SK-N-SH (cell line): ENCODE results near the gene GDPD4. TPM values are rescaled to one million over a fixed set of nuclear protein-coding genes. Genes with fewer than 3 reads are reported as not detected.

Experiments used
- CTCF ChIA-PET: fragments of 300-600, 350-600 bp; formaldehyde crosslinking; extraction: SDS; loops from one replicate; lab custom pipeline; 2021; lab: Yijun Ruan, JAX
- POLR2A ChIA-PET: fragments of 350-600 bp; sonication (Branson Sonifier 250); formaldehyde crosslinking; extraction: SDS; loops from one replicate; lab custom pipeline; 2020; ENCODE audit warnings: antibody characterized with exemption, inconsistent platforms; lab: Yijun Ruan, JAX
- DNase-seq: peaks from one replicate; pipeline ENCODE4 v3.0.0; 2012
- H2AFZ ChIP-seq: fragments of 200-600 bp; sonication (generic); 2 replicates; pipeline ENCODE4 v1.8.1; 2016; ENCODE audit warnings: antibody characterized with exemption, mild to moderate bottlenecking, low read depth
- H3F3A ChIP-seq: fragments of 200-600 bp; sonication (generic); replicated peaks from 2 replicates; pipeline ENCODE3; 2016; ENCODE audit warnings: antibody characterized with exemption, mild to moderate bottlenecking; ENCODE audit not compliant: insufficient read depth
- H3K27ac ChIP-seq, 2 experiments: fragments of 200-500 bp in 1 of 2; fragments of 200-600 bp in 1 of 2; sonication (Bioruptor generic) in 1 of 2; sonication (generic), shearing (Covaris generic) in 1 of 2; 2 replicates each; pipeline versions ENCODE4 v1.5.1 to v1.6.1; 2014 to 2016; ENCODE audit warnings: low read depth in 2 of 2, inconsistent platforms in 1 of 2, low read length in 1 of 2, mild to moderate bottlenecking in 1 of 2, mixed read lengths in 1 of 2
- H3K27me3 ChIP-seq: fragments of 200-600 bp; sonication (generic), shearing (Covaris generic); 2 replicates; pipeline ENCODE4 v1.6.1; 2016; ENCODE audit warnings: mixed run types; ENCODE audit not compliant: insufficient read depth
- H3K36me3 ChIP-seq, 2 experiments: fragments of 200-500 bp in 1 of 2; fragments of 200-600 bp in 1 of 2; sonication (Bioruptor generic) in 1 of 2; sonication (generic) in 1 of 2; replicated peaks in 1 of 2; 2 replicates each; pipeline versions ENCODE3 to v1.5.1; 2014 to 2016; ENCODE audit warnings: low read length in 1 of 2, mild to moderate bottlenecking in 1 of 2; ENCODE audit not compliant: insufficient read depth in 2 of 2, control insufficient read depth in 1 of 2
- H3K4me1 ChIP-seq, 2 experiments: fragments of 200-500 bp in 1 of 2; fragments of 200-600 bp in 1 of 2; sonication (Bioruptor generic) in 1 of 2; sonication (generic), shearing (Covaris generic) in 1 of 2; 2 replicates each; pipeline versions ENCODE4 v1.5.1 to v1.6.1; 2014 to 2016; ENCODE audit warnings: low read depth in 1 of 2, low read length in 1 of 2, mixed run types in 1 of 2; ENCODE audit not compliant: insufficient read depth in 2 of 2, control insufficient read depth in 1 of 2
- H3K4me2 ChIP-seq: fragments of 200-600 bp; sonication (generic), shearing (Covaris generic); 2 replicates; pipeline ENCODE4 v1.6.1; 2017; ENCODE audit warnings: mixed run types
- H3K4me3 ChIP-seq, 2 experiments: fragments of 200-500 bp in 1 of 2; fragments of 200-600 bp in 1 of 2; sonication (Bioruptor generic) in 1 of 2; sonication (generic), shearing (Covaris generic) in 1 of 2; 2 replicates each; pipeline versions ENCODE4 v1.5.1 to v1.8.1; 2014 to 2016; ENCODE audit warnings: low read depth in 2 of 2, inconsistent platforms in 1 of 2, low read length in 1 of 2, mild to moderate bottlenecking in 1 of 2, mixed read lengths in 1 of 2, moderate library complexity in 1 of 2
- H3K79me2 ChIP-seq: fragments of 200-600 bp; sonication (generic); 2 replicates; pipeline ENCODE4 v1.8.1; 2017; ENCODE audit warnings: mild to moderate bottlenecking; ENCODE audit not compliant: insufficient read depth
- H3K9ac ChIP-seq: fragments of 200-600 bp; sonication (generic); 2 replicates; pipeline ENCODE4 v1.6.1; 2017; ENCODE audit warnings: mixed run types
- H3K9me2 ChIP-seq: fragments of 200-600 bp; sonication (generic); 2 replicates; pipeline ENCODE4 v1.6.1; 2017; ENCODE audit warnings: mixed run types
- H3K9me3 ChIP-seq: fragments of 200-600 bp; sonication (generic); 2 replicates; pipeline ENCODE4 v1.6.1; 2017; ENCODE audit warnings: mixed run types, mild to moderate bottlenecking, moderate library complexity
- H4K20me1 ChIP-seq: fragments of 200-600 bp; sonication (generic); 2 replicates; pipeline ENCODE4 v1.6.1; 2017; ENCODE audit warnings: mild to moderate bottlenecking, mixed run types; ENCODE audit not compliant: insufficient read depth
- ELF1 ChIP-seq: IDR thresholded peaks from 2 replicates; pipeline ENCODE4 v1.4.0; 2012
- FOSL2 ChIP-seq: IDR thresholded peaks from 2 replicates; pipeline ENCODE4 v1.4.0; 2012; ENCODE audit warnings: low read depth, mild to moderate bottlenecking, moderate library complexity, borderline replicate concordance
- FOXM1 ChIP-seq: IDR thresholded peaks from 2 replicates; pipeline ENCODE4 v1.4.0; 2012; ENCODE audit warnings: low read depth, mild to moderate bottlenecking
- GABPA ChIP-seq: IDR thresholded peaks from 2 replicates; pipeline ENCODE4 v1.4.0; 2012; ENCODE audit warnings: low read depth, mild to moderate bottlenecking
- IRF3 ChIP-seq: fragments of 150-350 bp; IDR thresholded peaks from 2 replicates; pipeline ENCODE4 v1.6.1; 2016; ENCODE audit warnings: mild to moderate bottlenecking, low read depth, low read length
- MEF2A ChIP-seq: IDR thresholded peaks from 2 replicates; pipeline ENCODE4 v1.4.0; 2012; ENCODE audit warnings: low read depth, borderline replicate concordance
- POLR2AphosphoS5 ChIP-seq: IDR thresholded peaks from 2 replicates; pipeline ENCODE4 v1.6.1; 2012; ENCODE audit warnings: low read depth, low read length
- RCOR1 ChIP-seq: fragments of 150-350 bp; IDR thresholded peaks from 2 replicates; pipeline ENCODE4 v1.6.1; 2017; ENCODE audit warnings: antibody characterized with exemption, low read length
- REST ChIP-seq: IDR thresholded peaks from 2 replicates; pipeline ENCODE4 v1.6.1; 2012; ENCODE audit warnings: mild to moderate bottlenecking, low read depth, low read length, moderate library complexity
- RFX5 ChIP-seq: IDR thresholded peaks from 2 replicates; pipeline ENCODE4 v1.6.1; 2012; ENCODE audit warnings: mild to moderate bottlenecking, improper control_type of control experiment, low read length
- RXRA ChIP-seq: IDR thresholded peaks from 2 replicates; pipeline ENCODE4 v1.4.0; 2012; ENCODE audit warnings: low read depth, mild to moderate bottlenecking, borderline replicate concordance
- SMC3 ChIP-seq: IDR thresholded peaks from 2 replicates; pipeline ENCODE4 v1.6.1; 2012; ENCODE audit warnings: low read depth, low read length, improper control_type of control experiment
- TAF1 ChIP-seq: IDR thresholded peaks from 2 replicates; pipeline ENCODE4 v1.6.1; 2012; ENCODE audit warnings: low read depth, mild to moderate bottlenecking, low read length, moderate library complexity, borderline replicate concordance
- TEAD4 ChIP-seq: IDR thresholded peaks from 2 replicates; pipeline ENCODE4 v1.4.0; 2012; ENCODE audit warnings: mild to moderate bottlenecking, borderline replicate concordance; ENCODE audit not compliant: insufficient read depth
- USF1 ChIP-seq: IDR thresholded peaks from 2 replicates; pipeline ENCODE4 v1.4.0; 2012; ENCODE audit warnings: low read depth, borderline replicate concordance
- WGBS: methylation state at CpG from one replicate; pipeline ENCODE4 v1.1.6; 2017; ENCODE audit warnings: low lambda C conversion rate; 5-methylcytosine and 5-hydroxymethylcytosine counted together
- polyA plus RNA-seq, 3 experiments: library from polyadenylated mRNA; depleted of rRNA; stranded (reverse); fragments of >200 nt; gene quantifications; 2 replicates each; pipeline ENCODE4 v1.2.3, GENCODE V29; 2012

GDPD4 gene
- polyA plus RNA-seq, 1 of the 3 experiments (the other 2 are of a cell fraction): not detected

- no peaks in the 10 kb centered on the region for H3K27me3 ChIP-seq
- no peak for DNase-seq
Measured at GRCh38 chr11:77203901-77204753, 97.4 kb downstream of the GDPD4 start.

More at GRCh38 chr11:77203901-77204753, 97.4 kb downstream of the GDPD4 start:
- Histone ChIP-seq H3K4me1 (no peaks in the 10 kb centered on the region), H3K4me3 (no peak overlapping the region), H3F3A (no peaks in the 10 kb centered on the region), H3K4me2 (no peak overlapping the region), H3K9me2 (no peaks in the 10 kb centered on the region), H3K9ac (no peak overlapping the region), H3K36me3 (no peaks in the 10 kb centered on the region), H3K79me2 (no peaks in the 10 kb centered on the region), H4K20me1 (no peaks in the 10 kb centered on the region), H3K27ac (no peak overlapping the region), H3K9me3 (no peaks in the 10 kb centered on the region), H2AFZ (no peak overlapping the region)
- ChIA-PET POLR2A (no interaction called here), CTCF (interaction anchor here (1.0 to 2.2 kb wide), 6 partner anchors 8 to 344 kb away, joined by 3 to 8 read pairs (median 6); partner anchors contain the start of gene MYO7A)
- WGBS: 100% methylated on average over 4 of the region's 20 CpGs
- TF ChIP-seq FOXM1 (no peak), MEF2A (no peak), TEAD4 (no peak), SMC3 (no peak), REST (no peak), RCOR1 (no peak), GABPA (no peak), IRF3 (no peak), POLR2AphosphoS5 (no peak), RXRA (no peak), USF1 (no peak), TAF1 (no peak), RFX5 (no peak), ELF1 (no peak), FOSL2 (no peak)
